SU-DHL-6 (cell line): ENCODE results near the gene ARHGAP8.

Experiments
- CTCF ChIP-seq: fragments of 200-600 bp; sonication (generic); IDR thresholded peaks from one replicate; pipeline ENCODE4 v1.5.1; 2017; ENCODE audit warnings: antibody characterized with exemption, mild to moderate bottlenecking, low read length, moderate library complexity; ENCODE audit not compliant: insufficient read depth, poor library complexity, severe bottlenecking
- EZH2phosphoT487 ChIP-seq: fragments of 200-600 bp; sonication (generic), shearing (Covaris generic); conservative IDR thresholded peaks from 2 replicates; pipeline ENCODE4 v1.6.1; 2018; ENCODE audit warnings: mild to moderate bottlenecking, antibody characterized with exemption, low read length, moderate library complexity, mixed read lengths

DNA sequence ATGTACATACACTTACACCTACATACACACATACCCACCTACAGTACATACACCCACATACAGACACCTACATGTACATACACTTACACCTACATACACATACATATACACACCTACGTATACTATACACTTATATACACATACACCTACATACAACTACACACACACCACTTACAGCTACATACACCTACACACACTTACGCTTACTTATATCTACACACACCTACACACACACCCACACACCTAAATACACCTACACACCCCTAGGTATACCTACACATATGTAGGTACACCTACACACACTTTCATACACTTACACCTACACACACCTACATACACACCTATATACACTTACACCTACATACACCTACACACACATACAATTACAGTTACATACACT is 61.0 kb downstream of the ARHGAP8 start:
- TF ChIP-seq CTCF (no peak), EZH2phosphoT487 (no peak)
